GM19467 (cell line): ENCODE measurements around the gene DDX54.

Experiments
- ATAC-seq: cut with Tn5 transposase; IDR thresholded peaks from one replicate; pipeline ENCODE4 v1.9.1; 2021; ENCODE audit warnings: mild to moderate bottlenecking, moderate library complexity; ENCODE audit not compliant: unreplicated experiment

DDX54 gene, protein sequence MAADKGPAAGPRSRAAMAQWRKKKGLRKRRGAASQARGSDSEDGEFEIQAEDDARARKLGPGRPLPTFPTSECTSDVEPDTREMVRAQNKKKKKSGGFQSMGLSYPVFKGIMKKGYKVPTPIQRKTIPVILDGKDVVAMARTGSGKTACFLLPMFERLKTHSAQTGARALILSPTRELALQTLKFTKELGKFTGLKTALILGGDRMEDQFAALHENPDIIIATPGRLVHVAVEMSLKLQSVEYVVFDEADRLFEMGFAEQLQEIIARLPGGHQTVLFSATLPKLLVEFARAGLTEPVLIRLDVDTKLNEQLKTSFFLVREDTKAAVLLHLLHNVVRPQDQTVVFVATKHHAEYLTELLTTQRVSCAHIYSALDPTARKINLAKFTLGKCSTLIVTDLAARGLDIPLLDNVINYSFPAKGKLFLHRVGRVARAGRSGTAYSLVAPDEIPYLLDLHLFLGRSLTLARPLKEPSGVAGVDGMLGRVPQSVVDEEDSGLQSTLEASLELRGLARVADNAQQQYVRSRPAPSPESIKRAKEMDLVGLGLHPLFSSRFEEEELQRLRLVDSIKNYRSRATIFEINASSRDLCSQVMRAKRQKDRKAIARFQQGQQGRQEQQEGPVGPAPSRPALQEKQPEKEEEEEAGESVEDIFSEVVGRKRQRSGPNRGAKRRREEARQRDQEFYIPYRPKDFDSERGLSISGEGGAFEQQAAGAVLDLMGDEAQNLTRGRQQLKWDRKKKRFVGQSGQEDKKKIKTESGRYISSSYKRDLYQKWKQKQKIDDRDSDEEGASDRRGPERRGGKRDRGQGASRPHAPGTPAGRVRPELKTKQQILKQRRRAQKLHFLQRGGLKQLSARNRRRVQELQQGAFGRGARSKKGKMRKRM

DNA sequence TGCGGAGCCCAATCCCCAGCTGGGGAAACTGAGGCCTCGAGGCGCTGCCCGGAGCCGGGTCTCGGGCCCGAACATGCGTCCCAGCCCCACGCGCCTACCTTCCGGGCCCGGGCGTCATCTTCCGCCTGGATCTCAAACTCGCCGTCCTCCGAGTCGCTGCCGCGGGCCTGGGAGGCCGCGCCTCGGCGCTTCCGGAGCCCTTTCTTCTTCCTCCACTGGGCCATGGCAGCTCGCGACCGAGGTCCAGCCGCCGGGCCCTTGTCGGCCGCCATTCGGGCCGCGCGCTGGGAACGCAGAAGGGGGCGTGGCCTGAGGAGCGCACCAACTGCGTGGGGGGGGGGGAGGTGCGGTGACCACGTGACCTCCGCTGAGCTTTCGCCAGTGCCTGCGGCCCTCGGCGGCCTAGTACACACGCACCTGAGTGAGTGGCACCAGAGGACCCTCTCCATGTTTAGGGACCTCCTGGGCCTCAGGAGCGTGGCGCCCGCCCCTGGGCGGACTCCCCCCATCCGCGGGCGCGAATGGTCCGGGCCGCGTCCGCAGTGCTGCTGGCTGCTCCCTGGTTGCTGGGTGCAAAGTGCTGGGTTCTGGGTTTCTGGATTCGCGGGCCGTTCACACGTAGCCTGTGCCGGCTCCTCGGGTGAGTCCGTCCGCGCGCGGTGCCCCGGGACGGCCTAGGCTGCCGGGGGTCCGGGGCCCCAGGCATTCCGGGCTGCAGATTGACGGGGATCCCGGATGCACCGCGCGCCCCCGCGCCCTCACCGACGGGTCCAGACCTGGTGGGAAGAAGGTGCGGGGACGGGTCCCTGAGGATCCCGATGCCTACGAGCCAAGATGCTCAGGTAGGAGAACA, at the start of gene DDX54, which contains the start of gene RITA1:
Gene DDX54 (minus strand): TSS at position 299 of the 853 bp plus-strand sequence. CDS start 27 bp downstream, at position 272.
Gene RITA1 (plus strand): TSS at position 542 of the 853 bp plus-strand sequence. CDS start 1,026 bp downstream, outside the sequence.
- peak; percentile 37 for ATAC-seq

GRCh38 chr12:113234483-113234882, 49.2 kb upstream of the DDX54 start:
- ATAC-seq = no peak

DNA sequence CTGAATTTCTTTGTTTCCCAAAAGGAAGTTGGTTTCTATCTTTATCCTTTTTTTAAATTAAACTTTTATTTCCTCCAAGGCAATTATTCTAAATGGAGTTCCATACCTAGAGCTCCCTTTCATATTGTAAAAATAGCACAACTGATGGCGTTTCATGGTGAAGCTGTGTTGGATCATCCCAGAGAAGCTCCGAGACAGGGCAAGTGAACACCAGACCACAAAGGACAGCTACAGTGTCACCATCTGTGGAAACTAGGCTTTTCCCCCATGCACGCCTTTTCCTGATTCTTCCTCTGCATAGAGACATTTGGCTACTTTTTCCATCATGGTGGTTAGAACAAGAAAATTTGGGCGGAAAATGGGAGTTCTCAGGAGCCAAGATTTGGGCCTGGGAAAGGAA, 48.7 kb upstream of the DDX54 start:
- no peak for ATAC-seq

DNA sequence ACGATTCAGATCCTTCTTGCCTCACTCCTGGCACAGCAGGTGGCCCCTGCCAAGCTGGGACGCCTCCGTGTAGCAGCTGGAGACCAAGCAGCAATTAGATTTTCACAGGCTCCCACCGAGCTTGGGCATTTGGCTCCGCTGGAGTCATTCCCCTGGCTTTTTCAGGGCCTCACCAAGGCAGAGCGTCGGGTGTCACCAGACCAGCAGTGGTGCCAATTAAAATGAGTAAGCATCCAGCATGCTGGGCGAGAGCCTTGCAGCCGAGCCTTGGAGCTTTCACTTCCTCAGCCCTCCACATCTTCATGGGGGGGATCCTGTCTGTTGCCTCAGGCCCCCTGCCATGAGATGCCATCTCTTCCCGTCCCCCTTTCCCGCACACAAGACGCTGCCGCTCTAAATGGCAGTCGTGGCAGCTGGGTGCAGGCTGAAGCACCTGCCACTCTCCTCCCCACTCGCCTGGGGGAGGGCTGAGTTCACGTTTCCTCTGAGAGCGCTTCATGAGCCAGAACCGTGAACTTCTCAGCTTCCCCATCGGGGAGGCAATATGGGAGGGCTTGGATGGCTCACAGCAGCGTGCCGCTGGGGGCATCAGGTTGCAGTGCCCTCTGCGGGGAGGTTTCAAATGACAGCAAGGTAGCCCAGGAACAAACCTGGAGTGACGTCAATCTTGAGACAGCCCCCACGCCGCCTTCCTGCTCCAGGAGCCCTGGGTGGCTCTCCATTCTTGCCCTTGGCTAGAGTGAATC, 47.7 kb upstream of the DDX54 start:
- ATAC-seq = peak; percentile 54

DNA sequence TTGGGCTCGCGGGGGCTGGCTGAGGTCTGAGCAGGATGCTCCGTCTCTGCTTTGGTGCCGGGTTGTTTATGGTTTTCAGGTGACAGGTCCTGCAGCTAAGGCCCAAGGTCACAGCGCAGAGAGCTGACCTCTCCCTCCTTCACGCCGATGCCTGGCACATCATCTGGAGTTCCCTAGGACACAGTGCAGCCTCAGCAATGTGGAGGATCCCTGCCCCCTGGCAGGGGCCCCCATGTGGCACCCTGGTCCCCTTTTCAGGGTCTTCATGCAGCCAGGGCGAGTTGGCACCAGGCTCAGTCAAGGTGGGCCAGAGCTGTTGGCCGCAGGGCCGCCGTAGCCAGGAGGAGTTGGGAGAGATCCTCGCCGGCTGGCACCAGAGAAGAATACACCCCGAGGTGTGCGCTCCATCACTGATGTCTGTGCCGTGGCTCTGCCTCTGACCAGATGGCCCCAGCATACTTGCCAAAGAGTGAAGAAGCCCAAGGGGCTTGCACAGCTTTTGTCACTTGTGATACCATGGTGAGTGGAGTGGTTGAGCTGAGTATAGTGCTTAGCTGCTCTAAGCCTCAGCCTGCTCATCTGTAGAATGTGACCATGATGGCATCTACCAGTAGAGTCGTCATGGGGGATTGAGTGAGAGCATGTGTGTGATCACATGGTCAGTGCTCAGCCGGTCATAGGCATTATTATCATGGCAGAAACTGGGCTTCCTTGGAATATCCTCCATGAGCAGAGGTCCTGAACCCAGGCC, 47.0 kb upstream of the DDX54 start:
- ATAC-seq = no peak

DNA sequence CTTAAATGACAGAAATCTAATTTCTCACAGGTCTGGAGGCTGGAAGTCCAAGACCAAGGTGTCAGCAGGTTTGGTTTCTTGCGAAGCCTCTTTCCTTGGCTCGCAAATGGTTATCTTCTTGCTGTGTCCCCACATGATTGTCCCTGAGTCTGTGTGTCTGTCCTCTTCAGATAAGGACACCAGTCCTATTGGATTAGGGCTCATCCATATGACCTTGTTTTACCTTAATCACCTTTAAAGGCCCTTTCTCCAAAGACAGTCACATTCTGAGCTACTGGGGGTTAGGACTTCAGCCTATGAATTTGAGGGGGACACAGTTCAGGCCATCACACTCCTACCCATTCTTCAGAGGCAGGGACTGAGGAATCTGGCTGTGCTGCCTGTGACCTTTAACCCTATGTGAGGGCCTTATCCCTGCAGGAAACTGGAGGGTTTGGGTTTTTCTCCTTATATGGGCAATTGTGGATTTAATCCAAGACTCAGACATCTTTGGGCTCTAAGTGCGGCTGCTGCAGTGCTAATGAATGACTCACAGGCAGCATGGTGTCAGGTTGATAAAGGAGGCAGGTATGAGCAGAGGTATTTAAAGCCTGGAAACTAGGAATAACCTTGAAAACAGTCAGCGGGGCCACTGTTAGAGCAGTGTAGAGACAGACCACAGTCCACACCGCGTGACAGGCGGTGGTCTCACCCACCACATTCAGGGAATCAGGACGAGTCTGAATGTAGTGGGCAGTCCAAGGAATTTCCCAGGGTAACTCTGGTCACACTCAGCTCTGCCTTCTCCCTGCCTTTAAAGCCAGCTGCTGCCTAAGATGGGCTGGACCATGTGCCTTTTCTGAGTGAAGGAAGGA, 46.2 kb upstream of the DDX54 start:
- no peak for ATAC-seq

DNA sequence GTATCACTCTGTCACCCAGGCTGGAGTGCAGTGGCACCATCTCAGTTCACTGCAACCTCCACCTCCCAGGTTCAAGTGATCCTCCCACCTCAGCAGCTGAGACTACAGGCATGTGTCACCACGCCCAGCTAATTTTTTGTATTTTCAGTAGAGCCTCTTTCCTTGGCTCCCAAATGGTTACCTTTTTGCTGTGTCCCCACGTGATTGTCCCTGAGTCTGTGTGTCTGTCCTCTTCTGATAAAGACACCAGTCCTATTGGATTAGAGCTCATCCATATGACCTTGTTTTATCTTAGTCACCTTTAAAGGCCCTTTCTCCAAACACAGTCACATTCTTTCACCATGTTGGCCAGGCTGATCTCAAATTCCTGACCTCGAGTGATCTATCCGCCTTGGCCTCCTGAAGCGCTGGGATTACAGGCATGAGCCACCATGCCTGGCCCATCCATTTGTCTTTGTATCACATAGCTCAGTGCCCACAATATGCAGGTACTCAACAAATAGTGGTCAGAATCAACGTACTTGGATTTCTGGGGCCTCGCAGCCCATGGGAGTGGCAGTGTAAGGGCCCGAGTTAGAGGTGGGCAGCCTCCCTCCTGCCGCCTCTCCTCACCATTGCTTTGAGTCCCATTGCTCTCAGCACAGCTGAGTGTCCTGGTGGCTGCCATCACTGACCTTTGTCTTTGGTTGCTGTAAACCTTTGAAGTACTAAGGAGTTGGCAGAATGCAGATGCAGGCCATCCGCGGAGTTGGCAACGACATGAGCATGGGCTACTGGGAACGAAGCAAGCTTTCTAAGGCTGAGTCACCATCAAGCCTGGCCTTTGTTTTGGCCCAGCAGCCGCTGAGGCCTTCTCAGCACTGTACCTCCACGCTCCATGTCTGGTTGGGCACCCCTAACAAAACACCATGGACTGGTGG, 45.3 kb upstream of the DDX54 start:
- no peak for ATAC-seq

- no peak for ATAC-seq
These were observed 43.2 kb upstream of the DDX54 start for GRCh38 chr12:113228394-113229028.

DNA sequence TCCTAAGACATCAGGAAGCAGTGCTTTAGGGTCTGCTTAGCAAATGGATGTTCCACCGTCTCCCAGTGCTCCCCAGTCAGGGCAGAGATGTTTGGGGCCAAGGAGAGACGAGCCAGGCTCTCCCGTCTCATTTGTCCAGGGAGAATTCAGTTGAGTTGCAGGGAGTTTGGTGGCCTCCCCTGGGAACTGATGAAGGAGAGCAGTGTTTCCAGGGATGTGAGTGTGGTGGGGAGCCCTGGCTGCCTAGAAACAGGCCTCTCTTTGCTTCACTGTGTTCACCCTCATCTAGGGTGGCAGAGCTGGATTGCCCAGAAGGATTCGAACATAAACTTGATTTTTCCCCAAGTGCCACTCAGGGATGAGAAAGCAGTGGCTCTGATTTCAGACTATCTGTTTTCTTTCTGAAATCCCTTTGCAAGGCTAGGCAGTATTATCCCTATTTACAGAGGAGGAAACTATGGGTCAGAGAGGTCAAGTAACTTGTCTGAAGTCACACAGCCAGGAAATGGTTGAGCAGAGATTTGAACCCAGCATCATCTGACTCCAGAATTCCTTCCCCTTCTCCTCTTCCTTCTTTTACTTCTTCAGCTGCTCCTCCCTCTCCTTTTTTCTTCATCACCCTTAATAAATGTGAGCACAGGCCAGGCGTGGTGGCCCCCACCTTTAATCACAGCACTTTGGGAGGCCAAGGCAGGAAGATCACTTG, 42.6 kb upstream of the DDX54 start:
- ATAC-seq = no peak

DNA sequence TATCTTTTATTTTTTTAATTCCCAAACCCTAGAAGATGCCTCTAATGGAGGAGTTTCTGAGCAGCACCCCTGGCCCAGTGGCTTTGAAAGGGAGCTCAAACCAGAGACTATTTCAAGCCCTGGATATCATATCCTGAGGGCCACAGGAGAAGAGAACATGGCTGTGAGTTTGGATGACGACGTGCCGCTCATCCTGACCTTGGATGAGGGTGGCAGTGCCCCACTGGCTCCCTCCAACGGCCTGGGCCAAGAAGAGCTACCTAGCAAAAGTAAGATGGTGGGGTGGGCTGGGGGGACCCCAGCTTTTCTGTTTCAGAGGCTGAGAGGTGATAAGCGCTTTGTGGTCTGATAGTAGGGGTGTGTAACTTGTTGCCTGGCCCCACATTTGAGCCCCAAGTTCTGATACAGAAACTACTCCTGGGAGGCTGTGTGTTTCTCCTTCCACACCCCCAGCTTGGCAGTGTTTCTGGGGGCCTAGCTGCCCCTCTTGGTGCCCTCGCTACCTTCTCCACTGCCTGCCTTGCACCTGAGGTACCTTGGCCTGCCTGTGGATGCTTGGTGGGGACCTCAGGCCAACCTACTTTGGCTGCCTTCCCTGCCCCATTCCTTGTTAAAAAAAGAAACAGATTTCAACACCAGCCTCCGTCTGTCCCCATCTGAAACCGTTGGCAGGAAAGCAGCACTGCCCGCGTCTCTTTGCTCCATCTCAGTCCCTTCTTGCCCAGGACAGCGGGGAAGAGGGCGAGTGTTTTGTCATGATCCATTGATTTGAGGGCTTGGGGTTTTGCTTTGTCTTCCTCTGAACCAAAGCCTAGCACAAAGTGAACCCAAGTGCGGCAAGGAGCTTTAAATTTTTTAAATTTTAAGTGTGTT, 41.7 kb upstream of the DDX54 start:
- ATAC-seq = no peak

DNA sequence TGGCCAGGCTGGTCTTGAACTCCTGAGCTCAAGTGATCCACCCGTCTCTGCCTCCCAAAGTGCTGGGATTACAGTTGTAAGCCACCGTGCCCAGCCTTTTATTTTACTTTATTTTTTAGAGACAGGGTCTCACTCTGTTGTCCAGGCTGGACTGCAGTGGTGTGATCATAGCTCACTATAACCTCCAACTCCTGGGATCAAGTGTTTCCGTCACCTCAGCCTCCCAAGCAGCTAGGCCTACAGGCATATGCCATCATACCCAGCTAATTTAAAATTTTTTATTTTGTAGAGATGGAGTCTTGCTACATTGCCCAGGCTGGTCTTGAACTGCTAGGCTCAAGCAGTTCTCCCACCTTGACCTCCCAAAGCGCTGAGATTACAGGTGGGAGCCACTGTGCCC, 39.7 kb upstream of the DDX54 start:
- ATAC-seq = no peak

GRCh38 chr12:113222730-113223531, 37.7 kb upstream of the DDX54 start:
- no peak for ATAC-seq

DNA sequence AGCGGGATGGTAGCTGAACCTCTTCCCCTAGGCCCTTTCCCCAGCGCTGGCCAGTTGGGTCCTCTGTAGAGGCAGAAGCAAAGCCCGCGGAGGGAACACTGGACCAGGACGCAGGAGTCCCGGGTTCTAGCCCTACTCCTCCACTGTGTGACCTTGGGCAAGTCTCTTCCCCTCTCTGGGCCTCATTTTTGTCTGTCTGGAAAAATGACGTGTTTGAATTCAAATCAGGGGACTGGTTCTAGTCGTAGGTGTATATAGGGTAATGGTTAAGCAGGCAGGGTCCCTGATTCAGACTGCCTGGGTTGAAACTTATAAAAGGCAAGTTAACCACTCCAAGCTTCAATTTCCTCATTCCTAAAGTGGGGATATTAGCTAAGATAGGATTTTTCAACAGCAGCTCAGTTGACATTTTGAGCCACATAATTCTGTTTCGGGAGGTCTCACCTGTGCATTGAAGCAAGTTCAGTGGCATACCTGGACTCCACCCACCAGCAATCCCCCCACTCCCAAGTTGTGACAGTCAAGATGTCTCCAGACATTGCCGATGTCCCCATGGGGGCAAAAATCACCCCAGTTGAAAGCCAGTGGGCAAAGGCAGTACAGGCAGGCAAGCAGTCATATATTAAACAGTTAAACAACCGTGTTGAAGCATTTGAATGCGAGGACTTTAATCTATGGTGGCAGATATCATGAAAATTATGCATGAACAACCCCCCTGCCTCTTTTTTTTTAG, 36.9 kb upstream of the DDX54 start:
- ATAC-seq = no peak
